Measurements from ENCODE around the gene ZFHX2. TPM values are rescaled to one million over a fixed set of nuclear protein-coding genes. Genes with fewer than 3 reads are reported as not detected.
A peak's percentile ranks its signal among the peaks of the same experiment; 100 is the strongest.

Gene ZFHX2
- total RNA-seq, 2 donors from 2014 or later, result 0.49 to 1.9 TPM

- no peak for ATAC-seq
- DNase-seq, result no peak
Observed at GRCh38 chr14:23494223-23494622, 57.3 kb downstream of the ZFHX2 start.

DNA sequence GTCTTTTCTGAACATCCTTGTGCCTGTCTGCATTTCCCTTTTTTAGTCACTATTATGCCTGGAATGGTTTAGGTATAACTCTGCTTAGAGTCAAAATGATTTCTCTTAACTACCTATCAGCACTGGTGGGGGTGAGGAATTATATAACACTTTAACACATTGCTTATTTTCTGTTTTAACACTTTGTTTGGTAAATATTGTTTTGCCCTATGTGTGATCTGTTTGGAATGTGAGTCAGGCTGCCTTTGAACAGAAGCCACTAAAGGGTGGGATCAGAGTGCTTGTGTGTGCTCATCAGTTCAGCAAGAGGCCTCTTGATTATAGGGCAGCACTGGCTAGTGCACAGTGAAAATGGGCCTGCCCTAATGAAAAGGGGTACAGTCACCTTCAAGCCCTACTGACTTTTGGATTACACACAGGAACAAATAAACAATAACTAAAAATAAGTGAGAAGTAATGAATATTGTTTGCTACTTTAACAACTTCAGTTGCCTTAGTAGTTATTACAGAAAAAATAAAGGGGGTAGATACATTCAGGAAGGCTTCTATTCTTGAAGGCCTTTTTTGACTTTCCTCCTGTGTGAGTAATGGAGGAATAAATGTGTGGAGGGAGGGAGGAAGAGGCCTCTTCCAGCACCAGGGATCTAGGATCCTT, 58.8 kb downstream of the ZFHX2 start:
- no peak for ATAC-seq

More at GRCh38 chr14:23494223-23494622, 57.3 kb downstream of the ZFHX2 start:
- intact Hi-C loops (cut with DNase I, micrococcal nuclease), result no loop called here

GRCh38 chr14:23487216-23487615, 64.3 kb downstream of the ZFHX2 start:
- ATAC-seq (no peak), DNase-seq (no peak)
- intact Hi-C loops (cut with DNase I, micrococcal nuclease), result no loop called here

More for the DNA sequence above, 58.8 kb downstream of the ZFHX2 start:
- no peak for DNase-seq
- intact Hi-C loops (cut with DNase I, micrococcal nuclease), result no loop called here

DNA sequence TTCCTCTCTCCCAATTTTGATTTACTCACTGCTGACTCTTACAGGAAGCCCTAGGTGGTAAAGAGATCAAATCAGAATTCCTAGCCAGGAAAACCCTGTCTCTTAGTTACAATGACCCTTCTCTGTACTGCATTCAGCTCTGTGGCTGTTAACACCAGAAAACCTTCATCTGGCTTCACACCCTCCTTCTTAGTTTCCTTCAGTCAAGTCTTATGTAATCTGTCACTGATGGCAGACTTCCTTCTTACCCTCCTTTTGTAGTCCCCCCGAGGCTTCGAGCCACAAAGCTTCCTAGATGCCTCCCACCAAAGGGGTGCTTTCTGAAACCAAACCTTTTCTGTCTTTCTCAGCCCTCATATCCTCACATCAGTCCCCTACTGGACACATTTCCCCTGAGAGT, 65.5 kb downstream of the ZFHX2 start:
- ATAC-seq (no peak), DNase-seq (no peak)
- intact Hi-C loops (cut with DNase I, micrococcal nuclease), result no loop called here

- no peak for DNase-seq
- intact Hi-C loops (cut with DNase I, micrococcal nuclease), result no loop called here
Observed at GRCh38 chr14:23485326-23485725, 66.2 kb downstream of the ZFHX2 start.

GRCh38 chr14:23483236-23483854, 68.2 kb downstream of the ZFHX2 start:
- ATAC-seq (peak; percentile 37), DNase-seq (no peak)
- intact Hi-C loops (cut with DNase I, micrococcal nuclease), result no loop called here

More at GRCh38 chr14:23485326-23485725, 66.2 kb downstream of the ZFHX2 start:
- ATAC-seq, result no peak

- DNase-seq (no peak), ATAC-seq (no peak)
- intact Hi-C loops (cut with DNase I, micrococcal nuclease), result no loop called here
Observed at GRCh38 chr14:23482823-23483148, 68.8 kb downstream of the ZFHX2 start.

- no peak for DNase-seq
- ATAC-seq, result no peak
- intact Hi-C loops (cut with DNase I, micrococcal nuclease), result no loop called here
Observed at GRCh38 chr14:23481979-23482822, 69.4 kb downstream of the ZFHX2 start.

DNA sequence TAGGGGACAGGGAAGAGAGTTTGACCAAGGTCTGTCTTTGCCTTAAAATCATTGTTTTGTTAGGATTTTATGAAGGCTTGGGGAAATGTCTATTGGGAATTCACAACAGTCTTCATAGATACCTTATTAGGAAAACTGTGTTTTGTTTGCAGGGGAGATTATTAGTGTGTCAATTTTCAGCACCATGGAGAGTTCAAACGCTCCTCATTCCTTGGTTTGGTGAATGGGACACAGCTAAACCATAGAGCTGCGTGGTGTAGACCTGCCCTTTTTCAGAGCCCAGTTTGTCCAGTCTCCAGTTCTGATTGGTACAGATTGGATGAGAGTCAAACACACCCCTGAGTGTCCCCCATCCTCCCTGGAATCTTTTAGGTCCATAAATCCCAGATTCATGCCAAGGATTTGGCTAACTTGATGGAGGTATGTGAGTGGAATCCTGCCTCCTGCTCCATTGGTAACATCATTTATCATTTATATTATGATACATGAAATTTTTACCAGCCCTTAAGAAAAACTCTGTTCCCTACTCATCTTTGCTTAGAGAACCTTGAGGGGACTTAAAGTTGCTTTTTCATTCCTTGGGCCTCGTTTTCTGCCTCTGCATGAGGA, 70.1 kb downstream of the ZFHX2 start:
- DNase-seq, result no peak
- no peak for ATAC-seq
- intact Hi-C loops (cut with DNase I, micrococcal nuclease), result no loop called here

DNA sequence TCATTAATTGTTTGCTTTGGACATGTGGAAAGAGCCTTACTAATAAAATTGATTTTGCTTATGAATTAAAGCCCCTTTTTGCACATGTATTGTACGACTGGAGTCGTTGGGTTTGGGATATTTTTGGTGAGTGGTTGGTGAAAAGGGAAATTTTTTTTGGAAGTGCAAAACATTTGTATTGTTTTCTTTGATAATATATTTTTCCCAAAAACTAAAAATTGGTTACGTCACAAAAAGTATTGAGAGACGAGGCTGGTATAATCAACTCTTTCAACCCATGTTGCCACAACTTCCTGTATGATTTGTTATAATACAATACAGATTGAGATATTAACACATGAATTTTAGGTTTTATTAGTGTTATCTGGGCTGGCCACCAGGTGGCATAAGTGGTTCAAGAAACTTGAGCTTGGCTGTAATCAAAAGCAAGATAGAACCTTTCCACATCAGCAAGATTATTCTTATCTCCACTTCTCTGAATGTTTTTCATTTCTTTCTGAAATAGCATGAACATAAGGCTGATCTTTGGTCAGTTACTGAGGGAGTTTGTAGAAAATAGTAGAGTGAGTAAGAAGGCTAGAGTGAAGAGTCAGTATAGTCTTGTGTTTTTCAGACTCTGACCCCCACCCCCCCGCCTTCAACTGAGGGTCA, 73.3 kb downstream of the ZFHX2 start:
- DNase-seq (peak in 1 of 2 donors; percentile 67), ATAC-seq (peak; percentile 69)
- intact Hi-C loops (cut with DNase I, micrococcal nuclease), result loop anchor here (5.0 kb wide), 2 partner anchors 79 to 84 kb away; partner anchors contain the start of gene THTPA (in 1 of the 2)

GRCh38 chr14:23470947-23471346, 80.6 kb downstream of the ZFHX2 start:
- intact Hi-C loops (cut with DNase I, micrococcal nuclease), result no loop called here
- no peak for DNase-seq
- ATAC-seq, result no peak

Other genes with a start within 250 kb of the ZFHX2 start
- 10 to 100 TPM; 10.8 to 11.2 TPM for gene PPP1R3E, start 248.9 kb downstream of the ZFHX2 start, total RNA-seq
- 10 to 100 TPM; 34.7 to 40.2 TPM for gene BCL2L2, start 244.9 kb downstream of the ZFHX2 start, total RNA-seq
- 100 to 1,000 TPM; 131 to 158 TPM for gene PABPN1, start 230.3 kb downstream of the ZFHX2 start, total RNA-seq
- 1 to 10 TPM; 2.7 to 8.0 TPM for gene SLC22A17, start 198.9 kb downstream of the ZFHX2 start, total RNA-seq
- 1 to 10 TPM; 1.1 to 3.1 TPM for gene EFS, start 186.6 kb downstream of the ZFHX2 start, total RNA-seq
- gene IL25, start 179.0 kb downstream of the ZFHX2 start, total RNA-seq, result not detected
- 1 to 10 TPM in 1 of 2 donors, not detected in 1; 1.6 TPM for gene CMTM5, start 174.7 kb downstream of the ZFHX2 start, total RNA-seq
- gene MYH6, start 143.5 kb downstream of the ZFHX2 start, total RNA-seq, result not detected
- gene MYH7, start 116.1 kb downstream of the ZFHX2 start, total RNA-seq, result not detected
- 10 to 100 TPM; 22.2 to 24.1 TPM for gene NGDN, start 82.1 kb downstream of the ZFHX2 start, total RNA-seq
- 10 to 100 TPM; 15.7 to 16.6 TPM for gene THTPA, start 4.5 kb upstream of the ZFHX2 start, total RNA-seq
- 100 to 1,000 TPM; 159 to 174 TPM for gene AP1G2, start 16.0 kb upstream of the ZFHX2 start, total RNA-seq
- gene JPH4, start 27.0 kb upstream of the ZFHX2 start, total RNA-seq, result under 1 TPM; 0.21 to 0.84 TPM
- under 1 TPM; 0.22 to 0.34 TPM for gene DHRS2, start 84.6 kb upstream of the ZFHX2 start, total RNA-seq

Data from left colon (tissue), 2 donors.